GM23338 (cell line): ENCODE results near the gene PEAK3. TPM values are rescaled to one million over a fixed set of nuclear protein-coding genes. Genes with fewer than 3 reads are reported as not detected.
A peak's percentile ranks its signal among the peaks of the same experiment; 100 is the strongest.

Experiments
- ATAC-seq: fragments of 200-7000 bp; cut with Tn5 transposase; 3 replicates; pipeline ENCODE4 v1.9.1; 2020
- DNase-seq: peaks from one replicate; pipeline ENCODE4 v3.0.0-alpha.2; 2015; ENCODE audit warnings: low spot score
- H2AFZ ChIP-seq: fragments of 200-600 bp; sonication (generic); 2 replicates; pipeline ENCODE4 v1.8.0; 2016; ENCODE audit warnings: antibody characterized with exemption, mild to moderate bottlenecking, moderate library complexity
- H3F3A ChIP-seq: fragments of 200-600 bp; sonication (generic); replicated peaks from 2 replicates; pipeline ENCODE4 v1.8.0; 2017; ENCODE audit warnings: antibody characterized with exemption, mixed run types, low read depth
- H3K27ac ChIP-seq: fragments of 200-600 bp; sonication (generic); 2 replicates; pipeline ENCODE4 v1.6.1; 2016; ENCODE audit warnings: low read depth
- H3K27me3 ChIP-seq: fragments of 200-600 bp; sonication (generic); 2 replicates; pipeline ENCODE4 v1.8.0; 2016; ENCODE audit warnings: mild to moderate bottlenecking, mixed run types, moderate library complexity; ENCODE audit not compliant: insufficient read depth
- H3K36me3 ChIP-seq: fragments of 200-600 bp; sonication (generic); 2 replicates; pipeline ENCODE4 v1.8.0; 2016; ENCODE audit warnings: mild to moderate bottlenecking; ENCODE audit not compliant: insufficient read depth
- H3K4me1 ChIP-seq: fragments of 200-600 bp; sonication (generic); 2 replicates; pipeline ENCODE4 v1.8.0; 2016; ENCODE audit warnings: mild to moderate bottlenecking, moderate library complexity; ENCODE audit not compliant: insufficient read depth
- H3K4me2 ChIP-seq: fragments of 200-600 bp; sonication (generic); 2 replicates; pipeline ENCODE4 v1.7.1; 2017; ENCODE audit warnings: mixed run types
- H3K4me3 ChIP-seq: fragments of 200-600 bp; sonication (generic); 2 replicates; pipeline ENCODE4 v1.6.1; 2016; ENCODE audit warnings: mixed run types
- H3K79me2 ChIP-seq: fragments of 200-600 bp; sonication (generic); replicated peaks from 2 replicates; pipeline ENCODE4 v1.8.0; 2017; ENCODE audit warnings: mild to moderate bottlenecking; ENCODE audit not compliant: insufficient read depth
- H3K9me2 ChIP-seq: fragments of 200-600 bp; sonication (generic); 2 replicates; pipeline ENCODE4 v1.8.0; 2017; ENCODE audit not compliant: insufficient read depth
- H4K20me1 ChIP-seq: fragments of 200-600 bp; sonication (generic); replicated peaks from 2 replicates; pipeline ENCODE4 v1.8.0; 2017; ENCODE audit warnings: mild to moderate bottlenecking; ENCODE audit not compliant: insufficient read depth
- H3K27ac Mint-ChIP-seq: 2 replicates; pipeline ENCODE4 v1.8.0; 2020; ENCODE audit warnings: inconsistent platforms, mild to moderate bottlenecking, moderate library complexity, mixed read lengths
- H3K27me3 Mint-ChIP-seq: 3 replicates; pipeline ENCODE4 v1.8.0; 2022; ENCODE audit warnings: low read depth, mild to moderate bottlenecking, moderate library complexity, mixed read lengths, inconsistent platforms; ENCODE audit not compliant: insufficient read depth, poor library complexity
- H3K36me3 Mint-ChIP-seq: 3 replicates; pipeline ENCODE4 v1.8.0; 2021; ENCODE audit warnings: low read depth, mild to moderate bottlenecking, inconsistent platforms, moderate library complexity, mixed read lengths
- H3K4me1 Mint-ChIP-seq: 3 replicates; pipeline ENCODE4 v1.8.0; 2020; ENCODE audit warnings: mild to moderate bottlenecking, inconsistent platforms, mixed read lengths
- H3K4me3 Mint-ChIP-seq: 3 replicates; pipeline ENCODE4 v1.8.0; 2021; ENCODE audit warnings: moderate library complexity, mild to moderate bottlenecking, inconsistent platforms, mixed read lengths
- H3K9me3 Mint-ChIP-seq: 3 replicates; pipeline ENCODE4 v1.8.0; 2020; ENCODE audit warnings: moderate library complexity, mild to moderate bottlenecking, inconsistent platforms, mixed read lengths
- CREB1 ChIP-seq: fragments of 250-450 bp; sonication (Bioruptor Pico); IDR thresholded peaks from 2 replicates; pipeline ENCODE4 v1.5.0; 2020; ENCODE audit warnings: low read depth, mild to moderate bottlenecking, moderate library complexity
- ETS1 ChIP-seq: IDR thresholded peaks from 2 replicates; pipeline ENCODE4 v1.6.1; 2016; ENCODE audit warnings: antibody characterized with exemption
- EZH2 ChIP-seq: fragments of 200-600 bp; sonication (generic); IDR thresholded peaks from one replicate; pipeline ENCODE4 v1.8.0; 2017; ENCODE audit warnings: antibody characterized with exemption, mild to moderate bottlenecking, low read depth; ENCODE audit not compliant: unreplicated experiment
- EZH2phosphoT487 ChIP-seq: fragments of 200-600 bp; sonication (generic); IDR thresholded peaks from one replicate; pipeline ENCODE4 v1.8.1; 2018; ENCODE audit warnings: antibody characterized with exemption; ENCODE audit not compliant: unreplicated experiment
- JUNB ChIP-seq: IDR thresholded peaks from one replicate; pipeline ENCODE4 v1.6.1; 2016; ENCODE audit warnings: antibody characterized with exemption; ENCODE audit not compliant: unreplicated experiment
- NANOG ChIP-seq: IDR thresholded peaks from 2 replicates; pipeline ENCODE4 v1.6.1; 2016; ENCODE audit warnings: antibody characterized with exemption, borderline replicate concordance
- POLR2AphosphoS5 ChIP-seq: IDR thresholded peaks from 2 replicates; pipeline ENCODE4 v1.6.1; 2016; ENCODE audit warnings: antibody characterized with exemption, low read depth
- STAT1 ChIP-seq: IDR thresholded peaks from one replicate; pipeline ENCODE4 v1.6.1; 2016; ENCODE audit warnings: antibody characterized with exemption; ENCODE audit not compliant: unreplicated experiment
- ZNF114 ChIP-seq: fragments of 250-450 bp; sonication (Bioruptor Pico); IDR thresholded peaks from 2 replicates; pipeline ENCODE4 v1.5.0; 2020; ENCODE audit warnings: mild to moderate bottlenecking, moderate library complexity
- ZNF331 ChIP-seq: fragments of 250-450 bp; sonication (Bioruptor Pico); IDR thresholded peaks from 2 replicates; pipeline ENCODE4 v1.5.0; 2020; ENCODE audit warnings: low read depth, mild to moderate bottlenecking, moderate library complexity
- polyA plus RNA-seq: library from polyadenylated mRNA; unstranded; fragments of >200 nt; fragmentation: Nextera tagmentation; extraction: Ambion mirVana; gene quantifications from 2 replicates; pipeline ENCODE4 v1.2.1, GENCODE V29; 2016
- total RNA-seq: library from RNA; depleted of rRNA; stranded (reverse); fragments of >200 nt; shearing (Covaris generic); gene quantifications from 2 replicates; pipeline ENCODE4 v1.2.3, GENCODE V29; 2014
- TF ChIP-seq, protein P1 (sequence below): IDR thresholded peaks from one replicate; pipeline ENCODE4 v1.6.1; 2018; ENCODE audit warnings: antibody characterized with exemption; ENCODE audit not compliant: unreplicated experiment
- TF ChIP-seq, protein P2 (sequence below), 2 experiments: fragments of 200-600 bp in 1 of 2; sonication (generic) in 1 of 2; conservative IDR thresholded peaks; 2 replicates each; pipeline versions ENCODE4 v1.5.1 to v1.6.1; 2016 to 2017; ENCODE audit warnings: antibody characterized with exemption in 2 of 2, low read depth in 2 of 2, mild to moderate bottlenecking in 2 of 2, moderate library complexity in 1 of 2
- TF ChIP-seq, protein P3 (sequence below): fragments of 250-450 bp; sonication (Bioruptor Pico); IDR thresholded peaks from 2 replicates; pipeline ENCODE4 v1.5.0; 2020; ENCODE audit warnings: mild to moderate bottlenecking, moderate library complexity

PEAK3 gene
- total and polyA plus RNA-seq, 2 experiments from 2014 or later, result not detected

GRCh38 chr19:2240881-2241760, 40.9 kb downstream of the PEAK3 start:
- Mint-ChIP-seq H3K4me3 (peak overlapping the region; percentile 98), H3K4me1 (peaks cover 37% of the 10 kb centered on the region), H3K9me3 (peaks cover 11% of the 10 kb centered on the region; the same call in 2 of the 3 replicates), H3K36me3 (peaks cover 58% of the 10 kb centered on the region), H3K27ac (peak overlapping the region; percentile 52), H3K27me3 (peaks cover 11% of the 10 kb centered on the region)
- DNase-seq (no peak), ATAC-seq (no peak)
- Histone ChIP-seq H3K27ac (peak overlapping the region; percentile 1), H3K4me2 (0 out of 2 replicates have a peak overlapping the region, but pooled peaks have one; percentile 97), H3K36me3 (peaks cover 13% of the 10 kb centered on the region), H2AFZ (no peak overlapping the region), H3F3A (peaks cover 17% of the 10 kb centered on the region; the same call in 1 of the 2 replicates), H3K4me1 (peaks cover 29% of the 10 kb centered on the region), H4K20me1 (peaks cover 55% of the 10 kb centered on the region), H3K79me2 (peaks cover 70% of the 10 kb centered on the region), H3K27me3 (no peaks in the 10 kb centered on the region), H3K4me3 (no peak overlapping the region), H3K9me2 (no peaks in the 10 kb centered on the region)
- TF ChIP-seq POLR2AphosphoS5 (no peak), CREB1 (CRISPR knock-in tag) (no peak), NANOG (no peak), STAT1 (no peak), ZNF114 (no peak), JUNB (no peak), ETS1 (no peak), EZH2 (no peak), EZH2phosphoT487 (no peak), ZNF331 (no peak)
- TF ChIP-seq, protein P1, sequence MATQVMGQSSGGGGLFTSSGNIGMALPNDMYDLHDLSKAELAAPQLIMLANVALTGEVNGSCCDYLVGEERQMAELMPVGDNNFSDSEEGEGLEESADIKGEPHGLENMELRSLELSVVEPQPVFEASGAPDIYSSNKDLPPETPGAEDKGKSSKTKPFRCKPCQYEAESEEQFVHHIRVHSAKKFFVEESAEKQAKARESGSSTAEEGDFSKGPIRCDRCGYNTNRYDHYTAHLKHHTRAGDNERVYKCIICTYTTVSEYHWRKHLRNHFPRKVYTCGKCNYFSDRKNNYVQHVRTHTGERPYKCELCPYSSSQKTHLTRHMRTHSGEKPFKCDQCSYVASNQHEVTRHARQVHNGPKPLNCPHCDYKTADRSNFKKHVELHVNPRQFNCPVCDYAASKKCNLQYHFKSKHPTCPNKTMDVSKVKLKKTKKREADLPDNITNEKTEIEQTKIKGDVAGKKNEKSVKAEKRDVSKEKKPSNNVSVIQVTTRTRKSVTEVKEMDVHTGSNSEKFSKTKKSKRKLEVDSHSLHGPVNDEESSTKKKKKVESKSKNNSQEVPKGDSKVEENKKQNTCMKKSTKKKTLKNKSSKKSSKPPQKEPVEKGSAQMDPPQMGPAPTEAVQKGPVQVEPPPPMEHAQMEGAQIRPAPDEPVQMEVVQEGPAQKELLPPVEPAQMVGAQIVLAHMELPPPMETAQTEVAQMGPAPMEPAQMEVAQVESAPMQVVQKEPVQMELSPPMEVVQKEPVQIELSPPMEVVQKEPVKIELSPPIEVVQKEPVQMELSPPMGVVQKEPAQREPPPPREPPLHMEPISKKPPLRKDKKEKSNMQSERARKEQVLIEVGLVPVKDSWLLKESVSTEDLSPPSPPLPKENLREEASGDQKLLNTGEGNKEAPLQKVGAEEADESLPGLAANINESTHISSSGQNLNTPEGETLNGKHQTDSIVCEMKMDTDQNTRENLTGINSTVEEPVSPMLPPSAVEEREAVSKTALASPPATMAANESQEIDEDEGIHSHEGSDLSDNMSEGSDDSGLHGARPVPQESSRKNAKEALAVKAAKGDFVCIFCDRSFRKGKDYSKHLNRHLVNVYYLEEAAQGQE, result no peak
- TF ChIP-seq, protein P2, sequence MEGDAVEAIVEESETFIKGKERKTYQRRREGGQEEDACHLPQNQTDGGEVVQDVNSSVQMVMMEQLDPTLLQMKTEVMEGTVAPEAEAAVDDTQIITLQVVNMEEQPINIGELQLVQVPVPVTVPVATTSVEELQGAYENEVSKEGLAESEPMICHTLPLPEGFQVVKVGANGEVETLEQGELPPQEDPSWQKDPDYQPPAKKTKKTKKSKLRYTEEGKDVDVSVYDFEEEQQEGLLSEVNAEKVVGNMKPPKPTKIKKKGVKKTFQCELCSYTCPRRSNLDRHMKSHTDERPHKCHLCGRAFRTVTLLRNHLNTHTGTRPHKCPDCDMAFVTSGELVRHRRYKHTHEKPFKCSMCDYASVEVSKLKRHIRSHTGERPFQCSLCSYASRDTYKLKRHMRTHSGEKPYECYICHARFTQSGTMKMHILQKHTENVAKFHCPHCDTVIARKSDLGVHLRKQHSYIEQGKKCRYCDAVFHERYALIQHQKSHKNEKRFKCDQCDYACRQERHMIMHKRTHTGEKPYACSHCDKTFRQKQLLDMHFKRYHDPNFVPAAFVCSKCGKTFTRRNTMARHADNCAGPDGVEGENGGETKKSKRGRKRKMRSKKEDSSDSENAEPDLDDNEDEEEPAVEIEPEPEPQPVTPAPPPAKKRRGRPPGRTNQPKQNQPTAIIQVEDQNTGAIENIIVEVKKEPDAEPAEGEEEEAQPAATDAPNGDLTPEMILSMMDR (conservative IDR thresholded peaks at IDR 0.05; ENCODE audit: low read depth in 2 of 2), result no peak
- TF ChIP-seq, protein P3, sequence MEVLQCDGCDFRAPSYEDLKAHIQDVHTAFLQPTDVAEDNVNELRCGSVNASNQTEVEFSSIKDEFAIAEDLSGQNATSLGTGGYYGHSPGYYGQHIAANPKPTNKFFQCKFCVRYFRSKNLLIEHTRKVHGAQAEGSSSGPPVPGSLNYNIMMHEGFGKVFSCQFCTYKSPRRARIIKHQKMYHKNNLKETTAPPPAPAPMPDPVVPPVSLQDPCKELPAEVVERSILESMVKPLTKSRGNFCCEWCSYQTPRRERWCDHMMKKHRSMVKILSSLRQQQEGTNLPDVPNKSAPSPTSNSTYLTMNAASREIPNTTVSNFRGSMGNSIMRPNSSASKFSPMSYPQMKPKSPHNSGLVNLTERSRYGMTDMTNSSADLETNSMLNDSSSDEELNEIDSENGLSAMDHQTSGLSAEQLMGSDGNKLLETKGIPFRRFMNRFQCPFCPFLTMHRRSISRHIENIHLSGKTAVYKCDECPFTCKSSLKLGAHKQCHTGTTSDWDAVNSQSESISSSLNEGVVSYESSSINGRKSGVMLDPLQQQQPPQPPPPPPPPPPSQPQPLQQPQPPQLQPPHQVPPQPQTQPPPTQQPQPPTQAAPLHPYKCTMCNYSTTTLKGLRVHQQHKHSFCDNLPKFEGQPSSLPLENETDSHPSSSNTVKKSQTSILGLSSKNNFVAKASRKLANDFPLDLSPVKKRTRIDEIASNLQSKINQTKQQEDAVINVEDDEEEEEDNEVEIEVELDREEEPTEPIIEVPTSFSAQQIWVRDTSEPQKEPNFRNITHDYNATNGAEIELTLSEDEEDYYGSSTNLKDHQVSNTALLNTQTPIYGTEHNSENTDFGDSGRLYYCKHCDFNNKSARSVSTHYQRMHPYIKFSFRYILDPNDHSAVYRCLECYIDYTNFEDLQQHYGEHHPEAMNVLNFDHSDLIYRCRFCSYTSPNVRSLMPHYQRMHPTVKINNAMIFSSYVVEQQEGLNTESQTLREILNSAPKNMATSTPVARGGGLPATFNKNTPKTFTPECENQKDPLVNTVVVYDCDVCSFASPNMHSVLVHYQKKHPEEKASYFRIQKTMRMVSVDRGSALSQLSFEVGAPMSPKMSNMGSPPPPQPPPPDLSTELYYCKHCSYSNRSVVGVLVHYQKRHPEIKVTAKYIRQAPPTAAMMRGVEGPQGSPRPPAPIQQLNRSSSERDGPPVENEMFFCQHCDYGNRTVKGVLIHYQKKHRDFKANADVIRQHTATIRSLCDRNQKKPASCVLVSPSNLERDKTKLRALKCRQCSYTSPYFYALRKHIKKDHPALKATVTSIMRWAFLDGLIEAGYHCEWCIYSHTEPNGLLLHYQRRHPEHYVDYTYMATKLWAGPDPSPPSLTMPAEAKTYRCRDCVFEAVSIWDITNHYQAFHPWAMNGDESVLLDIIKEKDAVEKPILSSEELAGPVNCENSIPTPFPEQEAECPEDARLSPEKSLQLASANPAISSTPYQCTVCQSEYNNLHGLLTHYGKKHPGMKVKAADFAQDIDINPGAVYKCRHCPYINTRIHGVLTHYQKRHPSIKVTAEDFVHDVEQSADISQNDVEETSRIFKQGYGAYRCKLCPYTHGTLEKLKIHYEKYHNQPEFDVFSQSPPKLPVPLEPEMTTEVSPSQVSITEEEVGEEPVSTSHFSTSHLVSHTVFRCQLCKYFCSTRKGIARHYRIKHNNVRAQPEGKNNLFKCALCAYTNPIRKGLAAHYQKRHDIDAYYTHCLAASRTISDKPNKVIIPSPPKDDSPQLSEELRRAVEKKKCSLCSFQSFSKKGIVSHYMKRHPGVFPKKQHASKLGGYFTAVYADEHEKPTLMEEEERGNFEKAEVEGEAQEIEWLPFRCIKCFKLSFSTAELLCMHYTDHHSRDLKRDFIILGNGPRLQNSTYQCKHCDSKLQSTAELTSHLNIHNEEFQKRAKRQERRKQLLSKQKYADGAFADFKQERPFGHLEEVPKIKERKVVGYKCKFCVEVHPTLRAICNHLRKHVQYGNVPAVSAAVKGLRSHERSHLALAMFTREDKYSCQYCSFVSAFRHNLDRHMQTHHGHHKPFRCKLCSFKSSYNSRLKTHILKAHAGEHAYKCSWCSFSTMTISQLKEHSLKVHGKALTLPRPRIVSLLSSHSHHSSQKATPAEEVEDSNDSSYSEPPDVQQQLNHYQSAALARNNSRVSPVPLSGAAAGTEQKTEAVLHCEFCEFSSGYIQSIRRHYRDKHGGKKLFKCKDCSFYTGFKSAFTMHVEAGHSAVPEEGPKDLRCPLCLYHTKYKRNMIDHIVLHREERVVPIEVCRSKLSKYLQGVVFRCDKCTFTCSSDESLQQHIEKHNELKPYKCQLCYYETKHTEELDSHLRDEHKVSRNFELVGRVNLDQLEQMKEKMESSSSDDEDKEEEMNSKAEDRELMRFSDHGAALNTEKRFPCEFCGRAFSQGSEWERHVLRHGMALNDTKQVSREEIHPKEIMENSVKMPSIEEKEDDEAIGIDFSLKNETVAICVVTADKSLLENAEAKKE (CRISPR knock-in tag), result no peak
